Suppressor macrophage treated with lipopolysaccharide for 4 hours (primary cell): ENCODE measurements around the gene SEPTIN5.

ENCODE experiments used
- DNase-seq: peaks from one replicate; pipeline ENCODE4 v3.0.0-alpha.2; 2020

Gene SEPTIN5

GRCh38 chr22:19706661-19707151, 7.6 kb upstream of the SEPTIN5 start:
- no peak for DNase-seq

- DNase-seq, result no peak
Observed at GRCh38 chr22:19707347-19708290, 6.7 kb upstream of the SEPTIN5 start.

- no peak for DNase-seq
Observed at GRCh38 chr22:19708321-19709011, 5.8 kb upstream of the SEPTIN5 start.

- DNase-seq, result no peak
Observed at GRCh38 chr22:19709063-19709769, 5.1 kb upstream of the SEPTIN5 start.

GRCh38 chr22:19710020-19710768, 4.1 kb upstream of the SEPTIN5 start:
- DNase-seq, result no peak

GRCh38 chr22:19710769-19711106, 3.6 kb upstream of the SEPTIN5 start:
- DNase-seq, result no peak

- DNase-seq, result no peak
Observed at GRCh38 chr22:19713245-19713644, 1.1 kb upstream of the SEPTIN5 start.

- no peak for DNase-seq
Observed at GRCh38 chr22:19713650-19714311, 522 bp upstream of the SEPTIN5 start.

GRCh38 chr22:19715188-19715930, 1.1 kb downstream of the SEPTIN5 start:
- DNase-seq, result no peak

- no peak for DNase-seq
Observed at GRCh38 chr22:19716041-19716828, 1.9 kb downstream of the SEPTIN5 start.

- DNase-seq, result no peak
Observed at GRCh38 chr22:19716829-19717105, 2.5 kb downstream of the SEPTIN5 start.

GRCh38 chr22:19717181-19717580, 2.9 kb downstream of the SEPTIN5 start:
- no peak for DNase-seq

- DNase-seq, result peak; percentile 86
Observed at GRCh38 chr22:19717691-19718455, 3.6 kb downstream of the SEPTIN5 start.

GRCh38 chr22:19718456-19719049, 4.2 kb downstream of the SEPTIN5 start:
- no peak for DNase-seq

GRCh38 chr22:19719050-19719482, 4.8 kb downstream of the SEPTIN5 start:
- no peak for DNase-seq

GRCh38 chr22:19719488-19720021, 5.3 kb downstream of the SEPTIN5 start:
- DNase-seq, result no peak

- no peak for DNase-seq
Observed at GRCh38 chr22:19720150-19720827, 6.0 kb downstream of the SEPTIN5 start.

- DNase-seq, result no peak
Observed at GRCh38 chr22:19720999-19721329, 6.7 kb downstream of the SEPTIN5 start.
